ENCODE data around the gene RNASE11.
A peak's percentile ranks its signal among the peaks of the same experiment; 100 is the strongest.
"Not testable (repeated sequence)": the region's sequence is repeated elsewhere in the genome, so short reads cannot be mapped to it uniquely, and the experiment has no call there.

The RNASE11 gene

DNA sequence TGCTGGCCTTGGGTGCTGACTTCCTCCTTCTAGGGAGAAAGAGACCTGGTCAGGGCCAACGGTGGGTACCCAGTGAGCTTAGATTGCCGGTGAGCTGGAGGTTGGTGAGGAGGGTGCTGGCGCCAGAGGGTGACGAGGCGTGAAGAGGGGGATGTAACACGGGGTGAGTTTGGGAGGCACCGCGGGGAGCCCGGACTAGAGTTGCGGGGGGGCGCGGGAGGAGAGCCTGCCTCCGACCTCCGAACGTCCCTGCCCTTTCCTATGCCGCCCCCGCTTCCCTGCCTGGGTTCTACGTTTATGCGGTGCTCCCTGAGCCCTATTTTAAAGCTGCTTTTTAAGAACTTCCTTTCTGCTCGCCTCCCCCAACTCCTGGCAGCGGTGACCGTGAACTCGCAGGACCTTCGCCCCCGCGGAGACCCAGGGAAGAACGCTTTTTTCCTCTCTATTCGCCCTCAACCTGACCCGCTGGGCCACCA, 35.1 kb upstream of the RNASE11 start:
- no peak for TF ChIP-seq GATA1 (IDR thresholded peaks at IDR 0.05; ENCODE audit: low read depth, low read length)
- no peak for TF ChIP-seq POLR2A (IDR thresholded peaks at IDR 0.05; ENCODE audit: low read length)
- no peak for DNase-seq

DNA sequence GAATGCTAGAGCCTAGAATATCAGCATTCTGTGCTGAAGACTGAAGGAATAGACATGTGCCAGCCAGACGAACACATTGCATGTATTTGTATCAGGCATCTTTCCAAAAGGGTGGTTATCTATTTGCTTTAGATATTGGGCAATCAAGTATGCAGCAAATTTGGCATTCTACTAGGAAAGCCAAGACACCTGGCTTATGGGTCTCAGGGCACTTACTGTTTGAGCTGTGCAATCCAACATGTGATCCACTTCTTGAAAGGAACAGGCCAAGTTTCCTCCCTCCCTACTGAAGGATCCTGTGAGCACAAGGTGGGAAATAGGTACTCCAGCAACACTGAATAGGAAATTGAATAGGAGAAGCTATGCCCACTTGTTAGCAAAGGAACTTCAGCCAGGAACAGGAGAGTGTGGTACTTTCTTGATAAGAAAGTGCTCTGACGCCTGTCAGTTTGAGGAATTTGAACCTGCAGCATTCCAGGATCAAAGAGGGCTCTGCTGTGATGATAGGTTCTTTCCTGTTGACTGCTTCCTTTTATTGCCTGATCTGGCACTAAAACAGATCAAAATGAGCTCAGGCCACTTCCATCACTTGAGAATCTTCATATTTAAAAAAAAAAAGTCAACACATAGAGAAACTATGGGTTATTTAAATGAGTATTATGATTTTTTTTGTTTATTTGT, 33.1 kb upstream of the RNASE11 start:
- no peak for TF ChIP-seq GATA1 (IDR thresholded peaks at IDR 0.05; ENCODE audit: low read depth, low read length)
- no peak for TF ChIP-seq POLR2A (IDR thresholded peaks at IDR 0.05; ENCODE audit: low read length)

DNA sequence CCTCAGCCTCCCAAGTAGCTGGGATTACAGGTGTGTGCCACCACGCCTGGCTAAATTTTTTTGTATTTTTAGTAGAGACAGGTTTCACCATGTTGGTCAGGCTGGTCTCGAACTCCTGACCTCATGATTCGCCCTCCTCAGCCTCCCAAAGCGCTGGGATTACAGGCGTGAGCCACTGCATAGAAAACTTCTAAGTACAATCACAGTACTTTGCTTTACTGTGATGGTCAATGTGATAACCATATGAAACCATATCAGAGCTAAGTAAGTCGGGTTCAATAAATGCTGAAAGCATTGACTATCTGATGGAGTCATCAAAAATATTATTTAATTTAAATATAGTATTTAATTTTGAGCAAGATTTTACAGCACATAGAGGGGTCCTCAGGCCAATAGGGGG, 31.9 kb upstream of the RNASE11 start:
- not testable (repeated sequence) for DNase-seq

More for the DNA sequence above, 33.1 kb upstream of the RNASE11 start:
- DNase-seq = no peak

DNA sequence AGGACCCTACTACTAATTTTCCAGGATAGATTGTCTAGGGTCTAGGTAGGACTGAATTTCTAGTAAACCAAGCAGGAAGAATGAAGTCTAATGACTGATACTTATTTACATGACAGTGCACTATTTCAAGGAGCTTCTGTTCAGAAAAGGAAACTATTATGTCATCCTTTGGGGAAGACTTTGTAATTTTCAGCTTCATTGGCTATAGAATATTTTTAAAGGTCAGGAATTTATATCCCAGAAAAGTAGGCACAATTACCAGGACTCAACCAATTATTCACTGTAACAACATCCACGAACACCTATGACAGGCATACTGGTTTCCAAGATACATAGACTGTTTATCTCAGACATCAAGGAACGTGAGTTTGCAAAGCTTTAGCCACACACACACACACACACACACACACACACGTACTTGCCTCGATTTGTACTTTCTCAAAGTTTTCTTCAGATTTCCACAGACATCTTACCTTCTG, 30.5 kb upstream of the RNASE11 start:
- peak; percentile 59 to 72 for DNase-seq
- no peak for TF ChIP-seq POLR2A (IDR thresholded peaks at IDR 0.05; ENCODE audit: low read length)
- no peak for TF ChIP-seq GATA1 (IDR thresholded peaks at IDR 0.05; ENCODE audit: low read depth, low read length)

DNA sequence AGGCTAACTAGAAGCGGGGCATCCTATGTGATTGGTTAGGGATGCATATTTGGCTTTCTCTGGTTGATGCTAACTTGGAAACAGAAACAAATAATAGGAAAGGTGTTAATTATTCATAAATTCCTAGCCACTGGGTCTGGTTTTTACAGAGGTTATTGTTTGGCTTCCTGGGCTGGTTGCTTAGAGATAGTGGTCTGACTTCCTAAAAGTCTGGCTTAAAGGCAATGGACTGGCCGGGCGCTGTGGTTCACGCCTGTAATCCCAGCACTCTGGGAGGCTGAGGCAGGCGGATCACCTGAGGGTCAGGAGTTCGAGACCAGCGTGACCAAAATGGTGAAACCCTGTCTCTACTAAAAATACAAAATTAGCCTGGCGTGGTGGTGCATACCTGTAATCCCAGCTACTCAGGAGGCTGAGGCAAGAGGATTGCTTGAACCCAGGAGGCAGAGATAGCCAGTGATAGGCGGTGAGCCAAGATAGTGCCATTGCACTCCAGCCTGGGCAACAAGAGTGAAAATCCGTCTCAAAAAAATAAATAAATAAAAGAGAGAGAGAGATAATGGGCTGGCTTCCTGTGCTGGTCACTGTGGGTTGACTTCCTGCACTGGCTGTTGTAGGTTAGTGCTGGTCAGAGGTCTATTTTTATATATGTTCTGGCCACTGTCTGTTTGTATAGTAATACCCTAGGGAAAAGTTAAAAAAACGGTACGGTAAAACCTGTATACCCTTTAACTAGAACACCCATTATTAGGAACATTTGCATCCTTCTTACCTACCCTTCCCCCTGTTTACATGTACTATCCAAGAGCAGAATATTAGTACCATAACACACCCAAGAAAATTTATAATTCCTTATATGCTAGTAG, 29.6 kb upstream of the RNASE11 start:
- TF ChIP-seq POLR2A (IDR thresholded peaks at IDR 0.05; ENCODE audit: low read length) (no peak), GATA1 (IDR thresholded peaks at IDR 0.05; ENCODE audit: low read depth, low read length) (no peak)

DNA sequence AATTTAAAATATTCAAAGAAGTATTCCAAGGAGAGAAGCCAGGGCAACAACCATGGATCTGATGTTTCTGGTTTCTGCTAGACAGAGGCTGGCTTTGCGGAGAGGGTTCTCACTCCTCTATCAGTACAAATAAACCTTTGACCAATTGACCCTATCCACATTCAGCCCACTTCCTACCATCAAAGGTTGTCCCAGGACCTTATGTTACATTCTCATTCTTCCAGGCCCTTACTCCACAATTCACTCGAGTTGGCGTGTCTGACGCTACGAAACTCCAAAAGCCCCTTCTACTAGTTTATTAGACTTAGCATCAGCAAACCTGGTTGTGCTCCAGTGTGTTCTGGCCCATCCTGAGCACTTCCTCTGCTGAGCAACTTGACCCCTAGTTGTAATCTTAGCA, 28.2 kb upstream of the RNASE11 start:
- TF ChIP-seq POLR2A (IDR thresholded peaks at IDR 0.05; ENCODE audit: low read length) = no peak
- DNase-seq = no peak

More for the DNA sequence above, 29.6 kb upstream of the RNASE11 start:
- DNase-seq = no peak

DNA sequence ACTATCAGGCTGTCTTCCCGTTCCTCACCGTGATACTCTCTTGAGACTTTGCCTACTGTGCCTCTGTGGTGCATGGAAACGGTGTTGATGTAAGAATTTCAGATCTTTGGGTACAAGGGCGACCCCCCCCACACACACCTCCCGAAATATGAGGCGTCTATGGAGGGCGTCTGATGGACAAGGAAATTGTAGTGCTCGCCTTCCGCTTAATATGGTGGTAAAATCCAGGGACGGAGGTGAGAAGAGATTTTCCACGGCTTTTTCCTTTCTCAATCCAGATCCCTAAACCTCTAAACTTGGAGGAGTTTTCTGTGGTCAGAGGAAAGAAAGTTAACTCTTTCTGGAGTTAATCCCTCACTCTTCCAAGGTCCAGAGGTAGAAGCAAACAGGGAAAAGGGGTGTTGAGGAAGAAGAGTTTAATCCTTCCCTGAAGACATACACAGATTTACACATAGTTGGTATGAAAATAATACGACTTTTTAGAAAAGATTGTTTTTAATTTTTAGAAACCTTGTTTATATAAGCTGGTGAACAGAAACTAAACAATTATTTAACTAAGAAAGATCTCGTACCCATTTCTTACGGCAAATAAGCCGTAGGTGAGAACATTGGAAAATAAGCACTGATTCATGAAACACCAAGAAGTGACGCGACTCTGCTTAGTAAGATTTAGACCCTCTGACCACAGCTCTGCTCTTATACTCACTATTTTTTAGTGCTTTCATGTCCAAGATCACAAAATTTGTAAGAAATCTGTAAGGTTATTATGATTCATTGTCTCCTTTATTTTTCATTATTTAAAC, 26.4 kb upstream of the RNASE11 start:
- DNase-seq = no peak
- TF ChIP-seq GATA1 (IDR thresholded peaks at IDR 0.05; ENCODE audit: low read depth, low read length) = no peak
- no peak for TF ChIP-seq POLR2A (IDR thresholded peaks at IDR 0.05; ENCODE audit: low read length)

DNA sequence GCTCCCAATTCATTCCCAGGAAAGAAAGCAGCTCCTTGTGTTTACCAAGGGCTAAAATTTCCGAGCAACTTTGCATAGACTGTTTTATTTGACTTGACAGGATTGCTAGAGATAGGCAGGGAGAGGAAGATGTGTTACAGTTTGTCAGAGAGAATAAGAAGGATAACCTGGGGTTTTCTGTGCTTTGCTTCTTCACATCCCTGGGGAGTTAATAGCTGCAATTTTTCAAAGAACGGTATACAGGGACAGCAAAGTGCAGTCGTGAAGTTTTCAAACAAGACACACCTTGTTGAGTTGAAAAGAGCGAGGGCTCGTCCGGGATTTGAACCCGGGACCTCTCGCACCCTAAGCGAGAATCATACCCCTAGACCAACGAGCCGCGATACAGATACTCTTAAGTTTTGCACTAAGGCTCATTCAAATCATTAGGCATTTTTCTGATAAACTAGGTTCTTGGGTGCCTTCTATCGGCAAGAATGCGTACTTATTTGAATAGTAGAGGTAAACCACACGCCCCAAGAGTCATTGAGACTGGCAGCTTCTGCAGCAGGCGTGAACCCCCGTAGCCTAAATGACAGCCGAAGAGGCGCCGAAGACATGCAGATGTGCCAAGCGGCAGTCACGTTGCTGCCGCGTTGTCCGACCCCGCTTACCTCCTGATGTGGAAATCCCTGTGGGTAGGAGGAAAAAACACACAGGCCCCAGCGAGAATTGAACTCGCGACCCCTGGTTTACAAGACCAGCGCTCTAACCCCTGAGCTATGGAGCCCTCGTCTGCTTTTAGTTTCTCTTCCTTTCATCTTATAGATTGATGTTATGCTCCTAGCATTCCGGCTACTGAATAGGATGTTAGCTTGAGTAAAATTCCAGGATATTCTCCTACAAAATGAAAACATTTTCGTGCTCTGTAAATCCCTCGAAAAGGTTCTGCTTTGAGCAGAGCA, 25.6 kb upstream of the RNASE11 start:
- peak; percentile 96 to 97 for DNase-seq
- TF ChIP-seq POLR2A (IDR thresholded peaks at IDR 0.05; ENCODE audit: low read length) (no peak), GATA1 (IDR thresholded peaks at IDR 0.05; ENCODE audit: low read depth, low read length) (no peak)

DNA sequence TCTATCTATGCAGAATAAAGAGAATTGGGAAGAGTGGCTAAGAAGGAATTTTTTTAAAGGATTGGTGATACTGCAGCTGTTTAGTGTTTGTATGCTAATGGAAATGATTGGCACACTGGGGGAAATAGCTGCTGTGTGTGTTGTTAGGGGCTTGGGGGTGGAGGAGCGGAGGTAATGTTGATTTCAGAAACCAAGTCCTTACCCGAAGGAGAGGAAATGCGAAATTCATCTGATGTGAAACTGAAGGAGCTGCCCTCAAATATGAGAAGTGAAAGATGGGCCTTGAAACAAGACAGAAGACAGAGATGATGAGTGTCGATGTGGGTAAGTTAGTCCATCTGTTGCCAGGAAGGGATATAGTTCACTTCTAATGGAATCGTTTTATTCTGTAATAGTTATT, 24.6 kb upstream of the RNASE11 start:
- TF ChIP-seq POLR2A (IDR thresholded peaks at IDR 0.05; ENCODE audit: low read length) (no peak), GATA1 (IDR thresholded peaks at IDR 0.05; ENCODE audit: low read depth, low read length) (no peak)
- peak in 1 of 2 experiments; percentile 43 for DNase-seq

DNA sequence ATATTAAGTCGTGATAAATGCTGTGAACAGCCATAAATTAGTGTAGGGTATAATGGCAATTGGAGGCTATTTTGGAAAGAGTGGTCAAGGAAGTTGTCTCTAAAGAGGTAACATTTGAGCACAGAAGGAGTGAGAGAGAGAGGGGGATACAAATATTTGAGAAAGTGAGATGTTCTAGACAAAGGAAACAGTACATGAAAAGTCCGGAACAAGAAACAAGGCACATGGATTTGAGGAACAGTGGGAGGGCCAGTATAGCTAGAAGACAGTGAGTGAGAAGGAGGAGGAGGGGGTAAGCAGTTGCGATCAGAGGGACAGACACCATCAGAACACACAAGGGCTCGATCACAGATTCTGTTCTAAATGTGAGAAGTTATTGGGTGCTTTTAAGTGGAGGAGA, 23.5 kb upstream of the RNASE11 start:
- DNase-seq = no peak
- TF ChIP-seq GATA1 (IDR thresholded peaks at IDR 0.05; ENCODE audit: low read depth, low read length) = no peak
- TF ChIP-seq POLR2A (IDR thresholded peaks at IDR 0.05; ENCODE audit: low read length) = no peak

DNA sequence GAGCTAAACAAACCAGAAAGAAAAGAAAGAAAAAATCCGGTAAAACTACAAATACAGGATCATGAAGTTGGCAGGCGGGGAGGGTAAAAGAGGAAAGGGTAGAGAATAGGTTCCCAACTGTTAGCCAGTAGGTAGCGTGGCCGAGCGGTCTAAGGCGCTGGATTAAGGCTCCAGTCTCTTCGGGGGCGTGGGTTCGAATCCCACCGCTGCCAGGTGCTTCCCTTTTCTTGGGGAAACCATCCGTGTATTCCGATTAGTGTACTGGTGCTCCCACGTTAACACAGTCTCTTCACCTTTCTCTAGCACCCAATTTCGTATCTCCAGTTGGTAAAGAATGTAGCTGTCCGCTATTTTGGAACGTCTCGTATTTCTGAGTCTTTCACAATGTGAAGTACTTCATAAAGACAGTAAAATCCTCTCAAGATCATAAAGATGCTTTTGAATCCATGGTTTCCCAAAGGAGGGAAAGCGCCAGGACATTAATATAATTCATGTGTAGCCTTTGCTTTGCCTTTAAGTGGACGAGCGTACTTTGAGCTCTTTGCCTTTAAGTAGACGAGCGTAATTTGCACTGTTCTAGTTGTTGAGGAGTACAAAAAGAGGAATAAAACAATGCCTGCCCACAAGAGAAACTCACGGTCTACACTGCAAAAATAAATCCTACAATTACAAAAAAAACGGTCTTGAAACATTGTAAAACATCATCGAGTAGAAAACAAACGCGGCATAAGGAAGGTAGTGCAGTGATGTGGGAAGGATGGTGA, 22.4 kb upstream of the RNASE11 start:
- TF ChIP-seq POLR2A (IDR thresholded peaks at IDR 0.05; ENCODE audit: low read length) (no peak), GATA1 (IDR thresholded peaks at IDR 0.05; ENCODE audit: low read depth, low read length) (no peak)
- peak; percentile 83 to 92 for DNase-seq
